GM20000 (cell line): ENCODE results near the gene USP4.

Experiments
- DNase-seq: peaks from one replicate; pipeline ENCODE4 v3.0.0; 2012; ENCODE audit warnings: low spot score
- CTCF ChIP-seq: IDR thresholded peaks from 2 replicates; pipeline ENCODE4 v1.5.1; 2012; ENCODE audit warnings: mild to moderate bottlenecking, control low read depth; ENCODE audit errors: extremely low read depth, missing control alignments

USP4 gene

GRCh38 chr3:49279376-49279775, 60.5 kb downstream of the USP4 start:
- no peak for DNase-seq
- no peak for TF ChIP-seq CTCF

GRCh38 chr3:49278548-49278947, 61.3 kb downstream of the USP4 start:
- TF ChIP-seq CTCF, result no peak
- no peak for DNase-seq

- DNase-seq, result no peak
- no peak for TF ChIP-seq CTCF
Observed at GRCh38 chr3:49277383-49277775, 62.5 kb downstream of the USP4 start.

GRCh38 chr3:49276475-49277382, 63.1 kb downstream of the USP4 start, which contains the start of gene C3orf62:
Gene C3orf62, minus strand, starts transcription at chr3:49277232. Its CDS starts 360 bp downstream, at chr3:49276872.
- peak; percentile 90 for DNase-seq

GRCh38 chr3:49273825-49274532, 65.9 kb downstream of the USP4 start:
- DNase-seq, result no peak
- no peak for TF ChIP-seq CTCF

More at GRCh38 chr3:49276475-49277382, 63.1 kb downstream of the USP4 start, which contains the start of gene C3orf62:
- no peak for TF ChIP-seq CTCF

- TF ChIP-seq CTCF, result no peak
- DNase-seq, result no peak
Observed at GRCh38 chr3:49271047-49271446, 68.8 kb downstream of the USP4 start.

- no peak for DNase-seq
- no peak for TF ChIP-seq CTCF
Observed at GRCh38 chr3:49270156-49270500, 69.7 kb downstream of the USP4 start.
